Activated naive CD4-positive, alpha-beta T cell treated with Interleukin-2 at 50 U/mL for 16 hours (primary cell): ENCODE results near the gene RNF26.

Experiments used
- DNase-seq: peaks from one replicate; pipeline ENCODE4 v3.0.0-alpha.2; 2020

The RNF26 gene

GRCh38 chr11:119334174-119334930, at the start of gene RNF26:
RNF26 (plus strand) TSS chr11:119334527; CDS start chr11:119335123, 596 bp downstream.
- peak; percentile 94 for DNase-seq

GRCh38 chr11:119285431-119285830, 48.9 kb upstream of the RNF26 start:
- DNase-seq: no peak

- no peak for DNase-seq
These were observed 46.1 kb upstream of the RNF26 start for GRCh38 chr11:119288219-119288618.

DNA sequence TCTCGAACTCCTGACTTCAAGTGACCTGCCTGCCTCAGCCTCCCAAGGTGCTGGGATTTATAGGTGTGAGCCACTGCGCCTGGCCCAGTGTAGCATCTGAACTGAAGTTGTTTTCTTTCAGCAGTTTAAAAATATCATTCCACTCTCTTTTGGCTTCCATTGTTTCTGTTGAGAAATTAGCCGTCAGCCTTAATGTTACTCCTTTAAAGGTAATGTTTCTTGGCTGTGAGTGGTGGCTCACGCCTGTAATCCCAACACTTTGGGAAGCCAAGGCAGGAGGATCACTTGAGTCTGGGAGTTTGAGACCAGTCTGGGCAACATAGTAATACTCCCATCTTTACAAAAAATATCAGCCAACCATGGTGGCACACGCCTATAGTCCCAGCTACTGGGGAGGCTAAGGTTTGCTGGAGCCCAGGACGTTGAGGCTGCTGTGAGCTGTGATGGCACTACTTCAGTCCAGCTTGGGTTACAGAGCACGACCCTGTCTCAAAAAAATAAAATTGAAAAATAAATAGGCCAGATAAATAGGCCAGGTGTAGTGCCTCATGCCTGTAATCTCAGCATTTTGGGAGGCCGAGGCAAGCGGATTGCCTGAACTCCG, 43.3 kb upstream of the RNF26 start:
- DNase-seq: no peak

DNA sequence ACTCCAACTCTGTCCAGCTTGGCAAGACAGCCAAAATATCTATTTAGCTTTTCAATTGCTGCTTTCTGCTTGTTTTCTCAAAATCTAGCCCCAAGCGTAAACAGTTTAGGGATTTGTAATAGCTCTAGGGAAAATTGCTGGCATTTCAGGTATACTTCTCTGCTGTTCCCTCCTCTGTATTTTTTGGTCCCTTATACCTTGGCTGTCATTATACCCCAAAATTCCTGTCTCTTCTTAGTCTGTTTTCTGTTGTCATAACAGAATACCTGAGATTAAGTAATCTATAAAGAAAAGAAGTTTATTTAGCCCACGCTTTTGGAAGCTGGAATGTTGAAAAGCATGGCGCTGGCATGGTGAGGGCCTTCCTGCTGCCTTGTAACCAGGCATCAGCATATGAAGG, 40.9 kb upstream of the RNF26 start:
- DNase-seq: no peak

DNA sequence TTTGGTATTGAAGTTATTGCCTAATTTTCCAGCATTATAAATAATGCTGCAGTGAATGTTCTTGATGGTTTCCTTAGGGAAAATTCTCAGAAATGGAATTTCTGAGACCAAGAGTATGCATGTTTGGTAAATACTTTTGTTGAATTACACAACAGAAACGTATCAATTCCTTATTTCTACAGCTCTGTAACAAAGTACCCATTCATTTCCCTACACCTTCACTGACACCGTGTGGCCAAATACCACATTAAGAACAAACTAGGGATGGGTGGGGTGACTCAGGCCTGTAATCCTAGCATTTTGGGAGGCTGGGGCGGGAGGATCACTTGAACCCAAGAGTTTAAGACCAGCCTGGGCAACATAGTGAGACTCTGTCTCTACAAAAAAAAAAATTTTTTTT, 39.1 kb upstream of the RNF26 start:
- DNase-seq: no peak

DNA sequence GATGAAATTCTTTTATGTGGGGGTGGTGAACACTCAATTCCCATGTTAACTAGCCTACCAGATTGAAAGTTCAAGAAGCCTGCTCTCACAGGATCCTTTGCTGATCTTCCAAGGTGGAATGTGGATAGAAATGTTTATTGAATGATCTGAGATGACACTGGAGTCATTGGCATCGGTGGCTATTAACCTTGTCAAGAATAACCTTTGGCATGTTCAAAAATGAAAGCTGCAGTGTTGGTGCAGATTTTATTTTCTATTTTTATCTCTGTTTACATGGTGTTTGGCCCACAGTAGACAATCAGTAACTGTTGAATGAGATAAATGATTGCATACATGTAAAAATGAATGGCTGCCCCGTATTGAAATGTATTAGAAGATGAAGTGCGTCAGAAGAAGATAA, 36.4 kb upstream of the RNF26 start:
- DNase-seq: no peak

DNA sequence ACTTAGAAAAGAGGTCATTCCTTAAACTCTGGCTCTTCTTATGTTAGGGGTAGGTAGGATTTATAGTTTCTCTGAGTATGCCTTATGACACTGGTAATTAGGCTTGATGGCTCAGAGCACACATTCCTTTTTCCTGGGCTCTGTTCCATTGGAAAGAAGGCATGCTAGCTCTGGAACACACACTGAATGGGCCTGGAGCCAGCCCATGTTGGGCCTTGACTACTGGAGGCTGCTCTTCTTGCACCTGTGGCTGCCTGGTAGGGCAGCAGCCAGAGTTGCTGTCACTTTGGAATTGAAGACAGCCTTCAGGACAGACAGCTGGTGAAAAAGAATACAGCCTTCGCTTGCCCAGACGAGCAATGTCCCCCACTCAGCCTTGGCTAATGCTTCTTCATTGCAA, 35.6 kb upstream of the RNF26 start:
- DNase-seq: no peak

DNA sequence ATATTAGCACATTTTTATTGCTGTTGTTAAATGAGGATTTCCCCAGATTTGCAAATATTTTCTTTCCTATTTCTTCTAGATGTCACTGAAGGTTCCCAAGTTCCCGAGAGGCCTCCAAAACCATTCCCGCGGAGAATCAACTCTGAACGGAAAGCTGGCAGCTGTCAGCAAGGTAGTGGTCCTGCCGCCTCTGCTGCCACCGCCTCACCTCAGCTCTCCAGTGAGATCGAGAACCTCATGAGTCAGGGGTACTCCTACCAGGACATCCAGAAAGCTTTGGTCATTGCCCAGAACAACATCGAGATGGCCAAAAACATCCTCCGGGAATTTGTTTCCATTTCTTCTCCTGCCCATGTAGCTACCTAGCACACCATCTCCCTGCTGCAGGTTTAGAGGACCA, 34.9 kb upstream of the RNF26 start:
- DNase-seq: no peak

DNA sequence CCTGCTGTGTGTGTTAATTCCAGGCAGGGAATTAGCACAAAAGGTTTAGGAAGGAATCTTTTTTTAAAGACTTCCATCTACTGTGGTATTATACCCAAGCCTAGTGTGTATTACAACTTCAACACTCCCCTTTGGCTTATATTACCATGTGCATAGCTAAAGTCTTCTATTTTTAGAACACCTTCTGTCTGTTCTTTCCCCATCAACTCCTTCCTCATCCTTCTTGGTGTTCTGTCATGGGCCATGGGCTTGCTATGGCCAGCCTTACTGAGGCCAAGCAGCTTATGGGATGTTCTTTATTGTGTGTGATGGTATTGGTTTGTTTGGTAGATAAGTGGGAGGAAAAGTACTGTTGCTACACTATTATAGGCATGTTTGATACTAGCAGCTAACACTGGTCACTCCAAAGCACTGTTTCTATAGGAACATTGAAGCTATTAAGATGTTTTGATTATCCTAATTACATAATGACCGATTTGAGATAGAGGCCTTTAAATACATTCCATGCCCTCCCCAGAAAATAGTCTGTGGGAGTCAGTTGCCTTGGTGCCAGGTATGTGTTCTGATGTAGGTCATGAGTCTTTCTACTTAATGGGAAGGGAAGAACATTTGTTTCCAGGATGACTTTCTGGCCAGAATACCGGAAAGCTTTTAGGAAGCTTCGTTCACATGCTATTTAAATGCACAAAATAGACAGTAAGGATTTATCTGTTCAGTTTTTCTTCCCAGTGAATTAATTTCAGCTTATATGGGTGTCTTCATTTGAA, 33.9 kb upstream of the RNF26 start:
- DNase-seq: no peak

DNA sequence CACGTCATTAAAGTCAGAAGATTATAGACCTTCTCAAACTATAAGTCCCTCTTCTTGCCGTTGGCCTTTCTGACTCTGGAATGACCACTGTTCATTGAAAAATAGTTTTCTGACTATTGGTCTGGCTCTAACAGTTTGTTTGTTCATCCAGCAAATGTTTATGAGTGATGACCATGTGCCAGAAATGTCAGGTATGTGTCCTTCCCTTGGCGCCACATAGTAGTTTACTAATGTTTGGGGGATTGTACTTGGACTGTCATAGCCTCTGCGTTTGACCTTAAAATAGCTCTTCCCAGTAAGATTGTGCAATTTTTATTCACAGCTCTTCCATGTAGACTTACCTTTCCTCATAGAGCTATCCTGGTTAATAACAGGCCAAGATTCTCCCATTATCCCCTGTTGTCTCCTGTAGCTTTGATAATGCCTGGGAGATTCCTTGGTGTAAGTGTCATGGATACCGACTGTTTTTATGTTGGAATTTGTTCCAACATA, 31.1 kb upstream of the RNF26 start:
- DNase-seq: no peak

DNA sequence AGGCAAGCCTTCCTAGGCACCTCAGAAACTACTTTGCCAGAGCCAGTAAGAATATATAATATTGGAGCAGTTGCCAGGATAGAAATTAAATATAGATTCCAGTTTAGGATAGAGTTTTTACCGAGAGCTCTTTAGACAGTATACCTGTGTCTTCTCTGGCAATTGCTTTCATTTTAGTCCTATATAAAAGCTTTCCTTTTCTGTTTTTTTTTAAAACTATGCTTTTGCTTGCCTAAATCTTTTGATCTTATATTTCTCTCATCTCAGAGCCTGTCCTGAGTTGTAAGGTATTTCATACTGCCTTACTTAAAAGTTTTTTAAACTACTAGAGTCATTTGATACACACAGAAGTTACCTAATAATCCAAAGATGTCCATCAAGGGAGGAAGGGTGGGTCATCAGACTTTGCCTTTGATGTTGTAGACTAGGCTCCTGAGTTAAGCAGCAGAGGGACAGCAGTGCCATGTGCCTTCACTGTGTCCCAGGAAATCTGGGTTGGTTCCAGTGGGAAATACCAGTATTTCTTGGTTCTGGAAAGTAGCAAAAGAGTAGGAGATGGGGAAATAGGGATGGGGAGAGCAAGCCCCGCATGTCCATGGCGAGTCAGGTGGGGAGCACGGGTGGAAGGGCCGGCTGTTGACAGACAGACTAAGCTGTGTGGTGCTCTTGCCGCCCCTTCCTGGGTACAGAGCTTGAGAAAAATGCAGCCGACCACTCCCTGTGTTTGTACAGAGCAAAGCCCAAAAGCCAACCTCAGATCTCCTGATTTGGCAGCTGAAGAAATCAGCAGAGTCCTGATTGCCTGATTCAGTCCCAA, 28.6 kb upstream of the RNF26 start:
- DNase-seq: no peak

- DNase-seq: no peak
These were observed 27.9 kb upstream of the RNF26 start for GRCh38 chr11:119306373-119306890.

DNA sequence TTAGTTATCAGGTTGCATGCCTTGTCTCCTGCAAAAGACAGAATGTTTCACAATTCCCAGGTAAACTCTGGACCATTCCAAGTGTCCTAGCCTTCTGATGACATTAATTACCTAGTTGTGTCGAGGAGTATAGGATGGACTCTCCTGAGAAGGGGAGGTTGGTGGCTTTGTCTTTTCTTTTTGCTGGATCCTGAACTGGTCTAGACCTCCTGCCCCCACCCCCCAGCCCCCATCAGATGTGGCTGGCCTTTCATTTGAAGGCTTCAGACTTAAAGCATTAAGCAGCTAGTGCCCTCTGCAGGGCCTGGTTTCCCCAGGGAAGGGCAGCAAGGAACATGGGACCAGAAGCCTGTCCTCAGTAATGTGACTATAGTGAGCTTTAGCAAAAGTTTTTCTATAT, 27.1 kb upstream of the RNF26 start:
- no peak for DNase-seq

GRCh38 chr11:119307974-119308373, 26.4 kb upstream of the RNF26 start:
- no peak for DNase-seq

DNA sequence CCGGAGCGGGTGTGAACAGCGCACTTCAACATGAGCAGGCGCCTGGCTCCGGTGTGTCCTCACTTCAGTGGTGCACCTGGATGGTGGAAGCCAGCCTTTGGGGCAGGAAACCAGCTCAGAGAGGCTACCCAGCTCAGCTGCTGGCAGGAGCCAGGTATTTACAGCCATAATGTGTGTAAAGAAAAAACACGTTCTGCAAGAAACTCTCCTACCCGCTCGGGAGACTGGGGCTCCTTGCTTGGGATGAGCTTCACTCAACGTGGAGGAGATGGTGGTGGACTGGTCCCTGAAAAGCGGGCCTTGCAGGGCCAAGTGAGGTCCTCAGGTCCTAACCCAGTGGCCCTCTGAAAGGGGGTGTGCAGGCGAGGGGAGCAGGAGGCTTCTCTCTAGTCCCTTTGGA, 24.9 kb upstream of the RNF26 start:
- no peak for DNase-seq

GRCh38 chr11:119309953-119310681, 24.2 kb upstream of the RNF26 start:
- no peak for DNase-seq

DNA sequence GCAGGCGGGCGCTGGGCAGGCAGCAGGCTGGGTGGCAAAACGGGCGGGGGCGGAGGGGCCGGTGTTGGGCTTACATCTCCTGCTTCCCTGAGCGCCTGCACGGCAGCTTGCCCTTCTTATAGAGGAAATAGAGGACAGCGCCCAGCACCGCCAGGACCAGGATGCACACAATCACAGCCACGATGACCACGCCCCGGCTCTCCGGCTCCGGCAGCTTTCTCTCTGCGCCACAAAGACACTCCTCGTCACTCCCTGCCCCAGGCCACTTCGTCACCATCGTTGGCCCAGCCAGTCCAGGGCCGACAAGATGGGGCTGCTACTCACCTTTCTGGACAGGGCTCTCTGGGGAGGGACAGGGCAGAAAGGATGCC, 23.7 kb upstream of the RNF26 start:
- no peak for DNase-seq

DNA sequence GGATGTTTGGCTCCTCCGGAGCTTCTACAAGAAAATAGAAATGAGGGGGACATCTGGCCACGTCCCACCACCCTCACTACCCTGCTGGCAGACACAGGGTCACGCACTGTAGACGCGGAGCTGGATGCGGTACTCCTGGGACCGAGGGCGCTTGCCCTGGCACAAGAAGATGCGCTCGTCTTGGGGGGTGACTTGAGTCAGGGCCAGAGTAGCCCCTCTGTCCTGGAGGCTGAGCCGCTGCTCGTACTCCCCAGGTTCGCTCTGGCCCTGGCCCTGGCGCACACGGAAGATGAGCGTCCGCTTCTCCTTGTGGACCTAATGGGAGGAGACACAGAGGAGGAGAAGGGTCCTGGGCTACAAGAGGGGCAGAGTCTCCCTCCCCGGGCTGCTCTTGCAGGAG, 19.6 kb upstream of the RNF26 start:
- DNase-seq: no peak

DNA sequence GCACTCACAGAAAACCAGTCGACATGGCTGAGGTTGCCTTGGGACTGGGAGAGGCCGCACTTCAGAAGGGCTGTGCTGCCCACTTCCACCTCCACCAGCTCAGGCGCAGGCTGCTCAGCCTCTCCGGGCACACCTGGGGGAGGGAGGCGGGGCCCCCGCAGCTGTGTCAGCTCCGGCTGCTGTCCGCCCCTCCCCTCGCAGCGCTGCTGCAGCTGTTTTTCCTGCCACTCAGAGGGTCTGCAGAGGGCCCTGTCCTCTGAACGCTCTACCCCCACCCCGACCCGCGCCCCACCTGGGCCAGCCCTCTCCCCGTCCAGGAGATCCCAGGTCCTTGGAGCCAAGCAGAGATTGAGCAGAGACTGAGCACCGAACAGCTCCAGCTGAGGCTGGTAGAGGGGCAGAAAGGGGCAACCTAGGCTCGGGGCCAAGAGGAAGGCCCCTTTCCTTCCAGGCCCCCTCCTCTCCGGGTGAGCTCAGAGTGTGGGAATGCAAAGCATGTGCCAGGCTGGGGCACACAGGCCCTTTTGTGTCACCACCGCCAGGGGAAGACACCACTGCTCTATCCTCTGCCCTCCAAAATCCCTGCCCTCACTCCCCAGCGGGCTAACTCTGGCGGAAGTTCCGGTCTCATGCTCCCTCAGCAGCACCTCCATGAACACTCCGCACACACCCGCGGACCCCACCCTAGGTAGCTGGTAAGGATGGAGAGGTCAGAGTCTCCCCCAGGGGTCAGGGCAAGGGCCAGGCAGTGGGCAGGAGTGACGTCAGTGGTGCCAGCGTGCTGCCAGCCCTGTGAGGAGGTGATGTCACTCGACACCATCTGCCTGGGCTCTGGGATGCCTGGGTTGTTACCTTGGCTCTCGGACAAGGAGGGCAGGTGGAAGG, 19.0 kb upstream of the RNF26 start:
- DNase-seq: peak; percentile 58
